ENCODE data around the gene TRMO. TPM values are rescaled to one million over a fixed set of nuclear protein-coding genes. Genes with fewer than 3 reads are reported as not detected.
"Not testable (repeated sequence)": the region's sequence is repeated elsewhere in the genome, so short reads cannot be mapped to it uniquely, and the experiment has no call there.

The TRMO gene
- total RNA-seq, 3 donors from 2014 or later: 14.9 to 15.3 (median 14.9) TPM

GRCh38 chr9:97958812-97959511, 36.7 kb upstream of the TRMO start:
- DNase-seq (no peak), ATAC-seq (no peak)
- intact Hi-C loops (cut with DNase I, micrococcal nuclease): no loop called here
- no peaks in the 10 kb centered on the region for H3K4me1 ChIP-seq (ENCODE audit: low read depth)
- TF ChIP-seq, protein P1, sequence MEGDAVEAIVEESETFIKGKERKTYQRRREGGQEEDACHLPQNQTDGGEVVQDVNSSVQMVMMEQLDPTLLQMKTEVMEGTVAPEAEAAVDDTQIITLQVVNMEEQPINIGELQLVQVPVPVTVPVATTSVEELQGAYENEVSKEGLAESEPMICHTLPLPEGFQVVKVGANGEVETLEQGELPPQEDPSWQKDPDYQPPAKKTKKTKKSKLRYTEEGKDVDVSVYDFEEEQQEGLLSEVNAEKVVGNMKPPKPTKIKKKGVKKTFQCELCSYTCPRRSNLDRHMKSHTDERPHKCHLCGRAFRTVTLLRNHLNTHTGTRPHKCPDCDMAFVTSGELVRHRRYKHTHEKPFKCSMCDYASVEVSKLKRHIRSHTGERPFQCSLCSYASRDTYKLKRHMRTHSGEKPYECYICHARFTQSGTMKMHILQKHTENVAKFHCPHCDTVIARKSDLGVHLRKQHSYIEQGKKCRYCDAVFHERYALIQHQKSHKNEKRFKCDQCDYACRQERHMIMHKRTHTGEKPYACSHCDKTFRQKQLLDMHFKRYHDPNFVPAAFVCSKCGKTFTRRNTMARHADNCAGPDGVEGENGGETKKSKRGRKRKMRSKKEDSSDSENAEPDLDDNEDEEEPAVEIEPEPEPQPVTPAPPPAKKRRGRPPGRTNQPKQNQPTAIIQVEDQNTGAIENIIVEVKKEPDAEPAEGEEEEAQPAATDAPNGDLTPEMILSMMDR (IDR thresholded peaks at IDR 0.05): no peak
- no peak overlapping the region for H3K4me3 ChIP-seq
- no peaks in the 10 kb centered on the region for H3K36me3 ChIP-seq (ENCODE audit: low read depth)
- H3K9me3 ChIP-seq: no peaks in the 10 kb centered on the region

- TF ChIP-seq, protein P1 (IDR thresholded peaks at IDR 0.05): no peak
- intact Hi-C loops (cut with DNase I, micrococcal nuclease): no loop called here
Measured at GRCh38 chr9:97956331-97956730, 34.0 kb upstream of the TRMO start.

GRCh38 chr9:97954550-97954989, 32.3 kb upstream of the TRMO start:
- intact Hi-C loops (cut with DNase I, micrococcal nuclease): no loop called here
- no peak overlapping the region for H3K4me3 ChIP-seq
- DNase-seq: peak in 1 of 3 donors; percentile 68
- peaks cover 6% of the 10 kb centered on the region for H3K9me3 ChIP-seq
- TF ChIP-seq, protein P1 (IDR thresholded peaks at IDR 0.05): peak; percentile 54
- H3K36me3 ChIP-seq (ENCODE audit: low read depth): no peaks in the 10 kb centered on the region
- ATAC-seq: peak; percentile 84
- no peaks in the 10 kb centered on the region for H3K4me1 ChIP-seq (ENCODE audit: low read depth)

More at GRCh38 chr9:97956331-97956730, 34.0 kb upstream of the TRMO start:
- no peaks in the 10 kb centered on the region for H3K36me3 ChIP-seq (ENCODE audit: low read depth)
- no peak for DNase-seq
- peaks cover under 1% of the 10 kb centered on the region for H3K9me3 ChIP-seq
- no peaks in the 10 kb centered on the region for H3K4me1 ChIP-seq (ENCODE audit: low read depth)
- no peak for ATAC-seq
- no peak overlapping the region for H3K4me3 ChIP-seq

DNA sequence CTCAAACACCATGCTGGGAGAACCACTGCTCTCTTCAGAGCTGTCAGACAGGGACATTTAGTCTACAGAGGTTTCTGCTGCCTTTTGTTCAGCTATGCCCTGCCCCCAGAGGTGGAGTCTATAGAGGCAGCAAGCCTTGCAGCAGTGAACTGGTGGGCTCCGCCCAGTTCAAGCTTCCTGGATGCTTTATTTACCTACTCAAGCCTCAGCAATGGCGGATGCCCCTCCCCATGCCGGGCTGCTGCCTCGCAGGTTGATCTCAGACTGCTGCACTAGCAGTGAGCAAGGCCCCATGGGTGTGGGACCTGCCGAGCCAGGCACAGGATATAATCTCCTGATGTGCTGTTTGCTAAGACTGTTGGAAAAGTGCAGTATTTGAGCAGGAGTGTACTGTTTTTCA, 28.6 kb upstream of the TRMO start:
- DNase-seq (peak in 2 of 3 donors; percentile 11 to 55), ATAC-seq (peak; percentile 22)
- H3K4me3 ChIP-seq; H3K4me1 ChIP-seq (ENCODE audit: low read depth); H3K36me3 ChIP-seq (ENCODE audit: low read depth); H3K9me3 ChIP-seq; intact Hi-C loops (cut with DNase I, micrococcal nuclease): not testable (repeated sequence)

DNA sequence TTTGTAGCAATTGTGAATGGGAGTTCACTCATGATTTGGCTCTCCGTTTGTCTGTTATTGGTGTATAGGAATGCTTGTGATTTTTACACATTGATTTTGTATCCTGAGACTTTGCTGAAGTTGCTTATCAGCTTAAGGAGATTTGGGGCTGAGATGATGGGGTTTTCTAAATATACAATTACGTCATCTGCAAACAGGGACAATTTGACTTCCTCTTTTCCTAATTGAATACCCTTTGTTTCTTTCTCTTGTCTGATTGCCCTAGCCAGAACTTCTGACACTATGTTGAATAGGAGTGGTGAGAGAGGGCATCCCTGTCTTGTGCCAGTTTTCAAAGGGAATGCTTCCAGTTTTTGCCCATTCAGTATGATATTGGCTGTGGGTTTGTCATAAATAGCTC, 24.8 kb upstream of the TRMO start:
- H3K4me3 ChIP-seq; intact Hi-C loops (cut with DNase I, micrococcal nuclease); DNase-seq; ATAC-seq; H3K36me3 ChIP-seq (ENCODE audit: low read depth); H3K4me1 ChIP-seq (ENCODE audit: low read depth); H3K9me3 ChIP-seq: not testable (repeated sequence)

GRCh38 chr9:97945470-97945869, 23.2 kb upstream of the TRMO start:
- intact Hi-C loops (cut with DNase I, micrococcal nuclease); ATAC-seq; H3K36me3 ChIP-seq (ENCODE audit: low read depth); H3K4me3 ChIP-seq; H3K9me3 ChIP-seq; H3K4me1 ChIP-seq (ENCODE audit: low read depth); DNase-seq: not testable (repeated sequence)

DNA sequence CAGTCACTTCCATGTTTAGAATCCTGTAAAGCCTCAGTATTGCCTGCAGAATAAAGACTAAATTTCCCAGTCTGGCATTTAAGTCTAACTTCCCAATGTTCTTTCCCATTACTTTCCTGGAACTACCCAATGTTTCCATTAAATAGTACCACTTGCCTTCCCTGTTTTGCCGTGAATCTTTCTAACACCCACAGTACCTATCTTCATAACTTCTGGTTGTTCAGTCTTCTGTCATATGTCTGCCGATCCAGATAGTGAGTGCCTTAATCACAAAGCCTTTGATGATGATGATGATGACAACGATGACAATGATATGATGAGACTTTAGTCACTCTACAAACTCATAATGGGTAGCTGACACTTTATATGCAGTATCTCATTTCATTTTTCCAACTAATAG, 22.3 kb upstream of the TRMO start:
- no peaks in the 10 kb centered on the region for H3K36me3 ChIP-seq (ENCODE audit: low read depth)
- intact Hi-C loops (cut with DNase I, micrococcal nuclease): no loop called here
- ATAC-seq: no peak
- no peak for DNase-seq
- TF ChIP-seq, protein P1 (IDR thresholded peaks at IDR 0.05): no peak
- no peaks in the 10 kb centered on the region for H3K9me3 ChIP-seq
- H3K4me1 ChIP-seq (ENCODE audit: low read depth): no peaks in the 10 kb centered on the region
- no peak overlapping the region for H3K4me3 ChIP-seq

All from mucosa of descending colon (tissue), 3 donors.